Measurements from ENCODE around the gene BCAS3.

GRCh38 chr17:61442136-61442775 is 764.6 kb downstream of the BCAS3 start:
- TF ChIP-seq CTCF (IDR thresholded peaks at IDR 0.05) (no peak), POLR2A (IDR thresholded peaks at IDR 0.05) (no peak), EP300 (IDR thresholded peaks at IDR 0.05) (no peak)

Measured in ovary (tissue), 3 donors.